Neural cell (in vitro differentiated cells): ENCODE data around the gene RPL39L. TPM values are rescaled to one million over a fixed set of nuclear protein-coding genes. Genes with fewer than 3 reads are reported as not detected.

ENCODE experiments used
- H2AFZ ChIP-seq: fragments of 200-600, 300-800 bp; sonication (generic), shearing (Covaris generic); 2 replicates; pipeline ENCODE4 v1.6.0; 2014; ENCODE audit warnings: low read depth, mild to moderate bottlenecking, antibody characterized with exemption, low read length, moderate library complexity
- H3F3A ChIP-seq: fragments of 200-600 bp; shearing (Covaris generic); 2 replicates; pipeline ENCODE4 v1.6.1; 2016; ENCODE audit warnings: mild to moderate bottlenecking, moderate library complexity, mixed read lengths, antibody characterized with exemption, low read length; ENCODE audit not compliant: insufficient read depth, poor library complexity, severe bottlenecking
- H3K27ac ChIP-seq: fragments of 200-600, 300-800 bp; sonication (generic), shearing (Covaris generic); 2 replicates; pipeline ENCODE4 v1.5.1; 2014; ENCODE audit warnings: mild to moderate bottlenecking, low read length, moderate library complexity
- H3K27me3 ChIP-seq: fragments of 300-800, 200-600 bp; sonication (generic), shearing (Covaris generic); 2 replicates; pipeline ENCODE4 v1.6.0; 2014; ENCODE audit warnings: mild to moderate bottlenecking, low read depth, low read length, moderate library complexity; ENCODE audit not compliant: insufficient read depth
- H3K36me3 ChIP-seq: fragments of 300-800, 200-600 bp; sonication (generic), shearing (Covaris generic); 2 replicates; pipeline ENCODE4 v1.5.1; 2014; ENCODE audit warnings: mild to moderate bottlenecking, antibody characterized with exemption, low read length, moderate library complexity; ENCODE audit not compliant: insufficient read depth
- H3K4me2 ChIP-seq: fragments of 300-800, 200-600 bp; sonication (generic), shearing (Covaris generic); 2 replicates; pipeline ENCODE4 v1.6.0; 2014; ENCODE audit warnings: mild to moderate bottlenecking, low read length
- H3K4me3 ChIP-seq: fragments of 300-800, 200-600 bp; sonication (generic), shearing (Covaris generic); 2 replicates; pipeline ENCODE4 v1.5.1; 2014; ENCODE audit warnings: mild to moderate bottlenecking, low read length, moderate library complexity
- H3K79me2 ChIP-seq: fragments of 200-600 bp; shearing (Covaris generic); replicated peaks from 2 replicates; pipeline ENCODE4 v1.6.0; 2014; ENCODE audit warnings: mild to moderate bottlenecking, low read length, moderate library complexity; ENCODE audit not compliant: insufficient read depth
- H3K9ac ChIP-seq: fragments of 300-800, 200-600 bp; sonication (generic), shearing (Covaris generic); 2 replicates; pipeline ENCODE4 v1.6.1; 2016; ENCODE audit warnings: mild to moderate bottlenecking, low read length, mixed read lengths
- H3K9me2 ChIP-seq: fragments of 200-600 bp; shearing (Covaris generic); 2 replicates; pipeline ENCODE4 v1.6.1; 2016; ENCODE audit warnings: mild to moderate bottlenecking, low read length, mixed read lengths; ENCODE audit not compliant: insufficient read depth
- H3K9me3 ChIP-seq: fragments of 200-600, 300-800 bp; sonication (generic), shearing (Covaris generic); 2 replicates; pipeline ENCODE4 v1.6.1; 2016; ENCODE audit warnings: mild to moderate bottlenecking, mixed run types, low read length, moderate library complexity, mixed read lengths
- H4K20me1 ChIP-seq: fragments of 200-600 bp; shearing (Covaris generic); 2 replicates; pipeline ENCODE4 v1.6.1; 2016; ENCODE audit warnings: mild to moderate bottlenecking, mixed run types; ENCODE audit not compliant: insufficient read depth
- CTCF ChIP-seq: fragments of 450-650 bp; IDR thresholded peaks from 2 replicates; pipeline ENCODE4 v1.5.1; 2014; ENCODE audit warnings: antibody characterized with exemption, mild to moderate bottlenecking, moderate library complexity; ENCODE audit not compliant: poor library complexity, severe bottlenecking
- EP300 ChIP-seq: fragments of 450-650 bp; conservative IDR thresholded peaks from 2 replicates; pipeline ENCODE4 v1.6.1; 2014; ENCODE audit warnings: antibody characterized with exemption, mild to moderate bottlenecking, moderate library complexity; ENCODE audit not compliant: poor library complexity, severe bottlenecking
- EZH2 ChIP-seq: fragments of 200-600, 300-800 bp; shearing (Covaris generic), sonication (generic); IDR thresholded peaks from 2 replicates; pipeline ENCODE4 v1.6.1; 2014; ENCODE audit warnings: antibody characterized with exemption, low read length, borderline replicate concordance, mild to moderate bottlenecking; ENCODE audit not compliant: insufficient read depth, poor library complexity, severe bottlenecking
- MXI1 ChIP-seq: fragments of 450-650 bp; conservative IDR thresholded peaks from 2 replicates; pipeline ENCODE4 v1.6.1; 2014; ENCODE audit warnings: antibody characterized with exemption, mild to moderate bottlenecking; ENCODE audit not compliant: poor library complexity, severe bottlenecking
- POLR2AphosphoS5 ChIP-seq: IDR thresholded peaks from 2 replicates; pipeline ENCODE4 v1.6.1; 2012
- RAD21 ChIP-seq: fragments of 450-650 bp; conservative IDR thresholded peaks from 2 replicates; pipeline ENCODE4 v1.6.1; 2014; ENCODE audit warnings: antibody characterized with exemption, mild to moderate bottlenecking, moderate library complexity
- REST ChIP-seq: IDR thresholded peaks from 2 replicates; pipeline ENCODE4 v1.6.1; 2012; ENCODE audit warnings: borderline replicate concordance
- SMC3 ChIP-seq: fragments of 450-650 bp; conservative IDR thresholded peaks from 2 replicates; pipeline ENCODE4 v1.6.1; 2014; ENCODE audit warnings: antibody characterized with exemption, mild to moderate bottlenecking, moderate library complexity; ENCODE audit not compliant: poor library complexity
- TAF1 ChIP-seq: IDR thresholded peaks from 2 replicates; pipeline ENCODE4 v1.6.1; 2012; ENCODE audit warnings: low read depth
- polyA plus RNA-seq: library from polyadenylated mRNA; depleted of rRNA; stranded (reverse); fragments of >200 nt; gene quantifications from 2 replicates; pipeline ENCODE4 v1.2.3, GENCODE V29; 2014

Gene RPL39L
- polyA plus RNA-seq, 1 donor from 2014 or later = 19.9 TPM

- no peaks in the 10 kb centered on the region for H3K79me2 ChIP-seq
- H3K36me3 ChIP-seq = no peaks in the 10 kb centered on the region
Measured at GRCh38 chr3:187103251-187103650, 36.0 kb downstream of the RPL39L start.

GRCh38 chr3:187102073-187102634, 37.1 kb downstream of the RPL39L start:
- H3K27me3 ChIP-seq = no peaks in the 10 kb centered on the region
- no peaks in the 10 kb centered on the region for H3K79me2 ChIP-seq
- H4K20me1 ChIP-seq = no peaks in the 10 kb centered on the region
- H3F3A ChIP-seq = no peaks in the 10 kb centered on the region
- TF ChIP-seq EZH2 = no peak
- no peaks in the 10 kb centered on the region for H3K36me3 ChIP-seq
- no peak overlapping the region for H3K27ac ChIP-seq
- H2AFZ ChIP-seq = no peak overlapping the region
- H3K9ac ChIP-seq = no peak overlapping the region
- no peaks in the 10 kb centered on the region for H3K9me3 ChIP-seq
- no peak overlapping the region for H3K4me2 ChIP-seq
- H3K4me3 ChIP-seq = no peak overlapping the region
- no peaks in the 10 kb centered on the region for H3K9me2 ChIP-seq

More at GRCh38 chr3:187103251-187103650, 36.0 kb downstream of the RPL39L start:
- Histone ChIP-seq H3K9ac (no peak overlapping the region), H4K20me1 (no peaks in the 10 kb centered on the region), H2AFZ (no peak overlapping the region), H3K9me2 (no peaks in the 10 kb centered on the region), H3F3A (no peaks in the 10 kb centered on the region), H3K27me3 (no peaks in the 10 kb centered on the region), H3K4me3 (no peak overlapping the region), H3K27ac (no peak overlapping the region), H3K9me3 (no peaks in the 10 kb centered on the region), H3K4me2 (no peak overlapping the region)
- no peak for TF ChIP-seq POLR2AphosphoS5
- no peak for TF ChIP-seq TAF1
- no peak for TF ChIP-seq REST
- no peak for TF ChIP-seq EP300
- no peak for TF ChIP-seq SMC3
- TF ChIP-seq RAD21 = no peak
- TF ChIP-seq CTCF = no peak
- no peak for TF ChIP-seq EZH2
- no peak for TF ChIP-seq MXI1
